ENCODE data around the gene ORMDL2.

The ORMDL2 gene

GRCh38 chr12:55847033-55847432 lies 29.2 kb downstream of the ORMDL2 start:
- peak; percentile 45 for DNase-seq (ENCODE audit: low read depth)
- no peak overlapping the region for H3K4me3 ChIP-seq (ENCODE audit: control insufficient read depth, low read depth, low read length)
- TF ChIP-seq CTCF (IDR thresholded peaks at IDR 0.05; ENCODE audit: control insufficient read depth, insufficient read depth, low read depth, low read length, missing control alignments): no peak

- no peak for TF ChIP-seq CTCF (IDR thresholded peaks at IDR 0.05; ENCODE audit: control insufficient read depth, insufficient read depth, low read depth, low read length, missing control alignments)
- DNase-seq (ENCODE audit: low read depth): peak; percentile 98
- peak overlapping the region; percentile 26 for H3K4me3 ChIP-seq (ENCODE audit: control insufficient read depth, low read depth, low read length)
Measured at GRCh38 chr12:55847603-55848291, 29.9 kb downstream of the ORMDL2 start.

- no peak for DNase-seq (ENCODE audit: low read depth)
- no peak for TF ChIP-seq CTCF (IDR thresholded peaks at IDR 0.05; ENCODE audit: control insufficient read depth, insufficient read depth, low read depth, low read length, missing control alignments)
- H3K4me3 ChIP-seq (ENCODE audit: control insufficient read depth, low read depth, low read length): no peak overlapping the region
Measured at GRCh38 chr12:55849616-55850343, 31.9 kb downstream of the ORMDL2 start.

- no peak for TF ChIP-seq CTCF (IDR thresholded peaks at IDR 0.05; ENCODE audit: control insufficient read depth, insufficient read depth, low read depth, low read length, missing control alignments)
- DNase-seq (ENCODE audit: low read depth): no peak
- H3K4me3 ChIP-seq (ENCODE audit: control insufficient read depth, low read depth, low read length): no peak overlapping the region
Measured at GRCh38 chr12:55850401-55850800, 32.6 kb downstream of the ORMDL2 start.

- TF ChIP-seq CTCF (IDR thresholded peaks at IDR 0.05; ENCODE audit: control insufficient read depth, insufficient read depth, low read depth, low read length, missing control alignments): no peak
- DNase-seq (ENCODE audit: low read depth): no peak
- H3K4me3 ChIP-seq (ENCODE audit: control insufficient read depth, low read depth, low read length): no peak overlapping the region
Measured at GRCh38 chr12:55850893-55851292, 33.1 kb downstream of the ORMDL2 start.

- TF ChIP-seq CTCF (IDR thresholded peaks at IDR 0.05; ENCODE audit: control insufficient read depth, insufficient read depth, low read depth, low read length, missing control alignments): no peak
- DNase-seq (ENCODE audit: low read depth): no peak
- H3K4me3 ChIP-seq (ENCODE audit: control insufficient read depth, low read depth, low read length): no peak overlapping the region
Measured at GRCh38 chr12:55852740-55853139, 34.9 kb downstream of the ORMDL2 start.
